ENCODE results near the gene CDK13.

CDK13 gene

GRCh38 chr7:39924122-39924521 is 25.9 kb upstream of the CDK13 start:
- no peak for DNase-seq
- peaks cover 13% of the 10 kb centered on the region for H3K27me3 ChIP-seq
- H3K4me3 ChIP-seq (ENCODE audit: low read depth, low read length), result no peak overlapping the region
- H3K36me3 ChIP-seq, result no peaks in the 10 kb centered on the region
- H3K9me3 ChIP-seq, result no peaks in the 10 kb centered on the region
- no peak for TF ChIP-seq CTCF (IDR thresholded peaks at IDR 0.05; ENCODE audit: low read depth, low read length)
- no peaks in the 10 kb centered on the region for H3K4me1 ChIP-seq

- Histone ChIP-seq H3K4me3 (ENCODE audit: low read depth, low read length) (no peak overlapping the region), H3K27me3 (peaks cover 6% of the 10 kb centered on the region), H3K4me1 (no peaks in the 10 kb centered on the region), H3K9me3 (no peaks in the 10 kb centered on the region), H3K36me3 (no peaks in the 10 kb centered on the region)
- DNase-seq, result no peak
- TF ChIP-seq CTCF (IDR thresholded peaks at IDR 0.05; ENCODE audit: low read depth, low read length), result no peak
These were observed 23.9 kb upstream of the CDK13 start for GRCh38 chr7:39926111-39926510.

GRCh38 chr7:39927018-39927417 is 23.0 kb upstream of the CDK13 start:
- no peak for TF ChIP-seq CTCF (IDR thresholded peaks at IDR 0.05; ENCODE audit: low read depth, low read length)
- Histone ChIP-seq H3K4me1 (no peaks in the 10 kb centered on the region), H3K4me3 (ENCODE audit: low read depth, low read length) (no peak overlapping the region), H3K27me3 (no peaks in the 10 kb centered on the region), H3K9me3 (no peaks in the 10 kb centered on the region), H3K36me3 (no peaks in the 10 kb centered on the region)
- DNase-seq, result no peak

GRCh38 chr7:39934132-39934531 is 15.9 kb upstream of the CDK13 start:
- no peak for DNase-seq
- no peaks in the 10 kb centered on the region for H3K27me3 ChIP-seq
- no peak for TF ChIP-seq CTCF (IDR thresholded peaks at IDR 0.05; ENCODE audit: low read depth, low read length)
- no peaks in the 10 kb centered on the region for H3K9me3 ChIP-seq
- no peak overlapping the region for H3K4me3 ChIP-seq (ENCODE audit: low read depth, low read length)
- no peaks in the 10 kb centered on the region for H3K36me3 ChIP-seq
- no peaks in the 10 kb centered on the region for H3K4me1 ChIP-seq

- Histone ChIP-seq H3K4me1 (no peaks in the 10 kb centered on the region), H3K9me3 (no peaks in the 10 kb centered on the region), H3K27me3 (no peaks in the 10 kb centered on the region), H3K4me3 (ENCODE audit: low read depth, low read length) (no peak overlapping the region), H3K36me3 (no peaks in the 10 kb centered on the region)
- TF ChIP-seq CTCF (IDR thresholded peaks at IDR 0.05; ENCODE audit: low read depth, low read length), result no peak
- DNase-seq, result no peak
These were observed 13.3 kb upstream of the CDK13 start for GRCh38 chr7:39936761-39937160.

- Histone ChIP-seq H3K36me3 (no peaks in the 10 kb centered on the region), H3K4me3 (ENCODE audit: low read depth, low read length) (no peak overlapping the region), H3K9me3 (no peaks in the 10 kb centered on the region), H3K4me1 (no peaks in the 10 kb centered on the region), H3K27me3 (no peaks in the 10 kb centered on the region)
- no peak for DNase-seq
- TF ChIP-seq CTCF (IDR thresholded peaks at IDR 0.05; ENCODE audit: low read depth, low read length), result no peak
These were observed 12.5 kb upstream of the CDK13 start for GRCh38 chr7:39937366-39938153.
